GM18868 (cell line): ENCODE measurements around the gene MGAM2.
"Not testable (repeated sequence)": the region's sequence is repeated elsewhere in the genome, so short reads cannot be mapped to it uniquely, and the experiment has no call there.

Experiments
- ATAC-seq: cut with Tn5 transposase; IDR thresholded peaks from one replicate; pipeline ENCODE4 v1.9.1; 2021; ENCODE audit warnings: mild to moderate bottlenecking, moderate library complexity; ENCODE audit not compliant: unreplicated experiment

The MGAM2 gene

DNA sequence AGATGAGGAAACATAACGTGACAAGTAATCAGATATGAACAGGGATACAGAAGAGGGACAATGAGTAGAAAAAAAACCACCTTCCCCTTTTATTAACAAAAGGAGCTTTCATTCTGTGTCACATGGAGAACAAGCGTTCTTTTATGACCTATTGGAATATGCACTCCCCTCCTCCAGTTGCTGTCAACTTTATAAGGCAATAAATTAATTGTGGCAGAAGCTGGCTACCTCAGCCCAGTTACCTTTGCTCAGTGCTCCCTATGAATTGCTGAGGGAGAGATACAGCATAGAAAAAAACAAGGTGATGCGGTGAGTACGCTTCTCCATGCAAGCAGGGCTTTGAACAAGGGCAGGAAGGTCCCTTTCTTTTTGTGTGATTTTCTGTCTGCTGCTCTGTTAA, at the start of gene MGAM2:
MGAM2 (plus strand) TSS at position 220 of the 400 bp plus-strand sequence. CDS start 5,156 bp downstream, outside the sequence.
- no peak for ATAC-seq

DNA sequence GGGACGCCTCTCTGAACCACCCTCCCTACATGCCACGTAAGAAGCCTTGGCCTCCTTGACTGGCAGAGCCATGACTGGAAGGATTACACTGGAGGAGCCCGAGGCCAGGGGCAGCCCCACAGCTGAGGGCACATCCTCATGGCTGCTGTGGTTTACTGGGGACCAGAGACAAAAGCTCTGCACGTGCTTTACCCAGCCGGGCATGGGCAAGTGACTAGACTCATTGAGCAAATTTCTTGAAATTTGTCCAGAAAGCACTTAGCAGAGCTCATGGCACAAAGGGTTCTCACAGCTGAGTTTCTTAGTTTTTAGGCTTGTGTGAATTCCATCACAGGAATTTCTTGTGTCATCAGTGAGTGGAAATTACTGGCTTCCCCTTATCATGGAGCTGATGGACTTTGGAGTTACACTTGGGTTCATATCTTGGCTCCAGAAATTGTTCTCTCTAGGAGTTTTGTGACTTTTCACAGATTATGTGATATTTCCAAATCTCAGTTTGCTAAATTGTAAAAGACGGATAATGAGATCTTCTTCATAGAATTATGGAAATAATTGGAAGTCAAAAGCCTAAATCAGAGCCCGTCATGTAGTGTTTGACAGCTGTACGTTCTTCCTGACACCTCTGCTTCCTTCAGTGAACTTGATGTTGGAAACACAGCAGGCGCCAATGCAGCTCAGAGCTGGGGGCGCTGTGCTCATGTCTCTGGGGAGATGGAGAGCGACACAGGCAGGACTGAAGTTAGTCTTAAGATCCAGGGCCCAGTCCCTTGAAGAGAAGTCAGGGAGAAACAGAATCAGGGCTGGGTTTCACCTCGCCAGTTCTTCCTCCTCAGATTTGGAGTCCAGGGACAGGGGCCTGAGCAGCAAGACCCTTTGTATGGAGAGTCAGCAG, 47.7 kb upstream of the MGAM2 start:
- no peak for ATAC-seq

DNA sequence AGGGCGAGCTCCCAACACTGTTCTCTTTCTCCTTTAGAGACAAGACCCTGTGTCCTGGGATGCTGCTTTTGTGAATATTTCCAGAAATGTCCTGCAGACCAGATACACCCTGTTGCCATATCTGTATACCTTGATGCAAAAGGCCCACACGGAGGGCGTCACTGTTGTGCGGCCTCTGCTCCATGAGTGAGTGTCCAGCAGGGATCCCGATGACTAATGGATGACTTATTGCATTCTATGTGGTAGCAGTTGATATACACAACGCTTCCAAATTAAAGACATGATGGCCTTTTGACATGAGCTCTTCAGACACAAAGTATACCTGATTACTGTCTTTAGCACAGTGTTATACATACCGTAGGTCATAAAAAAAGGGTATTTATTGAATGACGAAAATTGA, 45.0 kb upstream of the MGAM2 start:
- ATAC-seq: no peak

DNA sequence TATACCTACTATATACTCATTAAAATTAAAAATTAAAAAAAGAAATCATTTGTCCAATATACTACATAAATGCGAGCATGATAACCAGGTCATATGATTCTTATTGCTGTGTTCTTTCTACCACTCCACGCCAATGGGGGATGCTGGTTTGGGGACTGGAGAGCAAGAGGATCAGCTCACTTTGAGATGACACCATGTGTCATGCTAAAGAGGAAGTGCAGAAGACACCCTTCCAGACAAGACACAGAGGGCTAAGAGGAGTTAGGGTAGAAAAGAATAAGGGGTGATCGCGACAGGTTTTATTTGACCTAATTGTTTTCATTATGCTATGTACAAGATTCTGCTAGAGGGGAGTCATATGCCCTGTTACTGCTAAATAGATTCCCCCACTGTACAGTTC, 33.8 kb upstream of the MGAM2 start:
- ATAC-seq: no peak

DNA sequence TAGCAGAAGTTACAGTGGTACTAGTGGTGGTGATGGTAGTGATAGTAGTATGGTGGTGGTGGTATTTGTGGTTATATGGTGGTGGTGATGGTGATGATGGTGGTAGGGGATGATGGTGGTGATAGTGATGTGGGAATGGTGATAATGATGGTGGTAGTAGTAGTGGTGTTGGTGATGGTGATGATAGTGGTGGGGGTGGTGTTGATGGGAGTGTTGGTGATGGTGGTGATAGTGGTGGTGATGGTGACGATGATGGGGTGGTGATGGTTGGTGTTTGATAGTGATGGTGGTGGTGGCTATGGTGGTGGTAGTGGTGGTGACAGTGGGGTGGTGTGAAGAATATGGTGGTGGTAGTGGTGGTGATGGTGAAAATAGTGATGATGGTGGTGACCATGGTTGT, 27.9 kb upstream of the MGAM2 start:
- ATAC-seq: no peak

DNA sequence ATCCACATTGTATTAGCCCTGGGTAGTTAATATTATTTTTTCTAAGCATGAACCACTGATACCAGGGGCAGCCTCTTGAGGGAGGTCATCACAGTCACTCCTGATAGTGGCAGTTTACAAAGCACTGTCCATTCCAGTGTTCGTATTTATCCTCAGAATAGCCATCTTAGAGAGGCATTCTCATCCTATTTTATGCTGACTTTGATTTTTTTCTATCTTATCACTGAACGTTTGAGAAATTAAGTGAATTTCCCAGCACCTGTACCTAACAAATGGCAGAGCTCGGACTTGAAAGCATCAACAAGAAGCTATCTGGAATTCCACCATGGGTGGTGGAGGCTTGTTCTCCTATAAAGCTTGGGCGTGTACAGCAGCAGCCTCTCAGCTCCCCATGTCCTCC, 26.1 kb upstream of the MGAM2 start:
- ATAC-seq: no peak

DNA sequence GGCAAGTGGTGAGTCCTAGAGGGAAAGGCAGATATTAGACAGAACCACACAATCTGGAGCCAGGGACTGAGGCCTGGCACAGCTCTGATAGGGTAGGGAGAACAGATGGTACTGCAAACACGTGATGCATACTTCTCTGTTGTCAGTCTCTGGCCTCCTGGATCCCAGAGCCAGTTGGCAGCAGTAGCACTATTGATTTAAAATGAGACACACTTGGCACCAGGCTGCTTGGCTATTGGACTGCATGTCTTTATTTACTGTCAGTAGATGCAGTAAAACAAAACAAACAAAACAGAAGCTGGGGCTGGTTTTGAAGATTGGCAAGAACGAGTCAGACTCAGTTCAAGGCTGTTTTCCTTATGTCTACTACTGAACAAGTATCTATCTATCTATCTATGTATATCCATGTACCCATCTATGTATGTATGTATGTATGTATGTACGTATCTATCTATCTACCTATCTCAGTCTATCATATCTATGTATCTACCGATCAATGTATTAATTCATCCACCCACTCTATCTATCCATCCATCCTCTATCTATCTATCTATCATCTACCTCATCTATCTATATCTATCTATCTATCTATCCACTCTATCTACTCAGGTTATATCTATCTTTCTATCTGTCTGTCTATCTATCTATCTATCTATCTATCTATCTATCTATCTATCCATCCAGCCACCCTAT, 23.4 kb upstream of the MGAM2 start:
- ATAC-seq: no peak

DNA sequence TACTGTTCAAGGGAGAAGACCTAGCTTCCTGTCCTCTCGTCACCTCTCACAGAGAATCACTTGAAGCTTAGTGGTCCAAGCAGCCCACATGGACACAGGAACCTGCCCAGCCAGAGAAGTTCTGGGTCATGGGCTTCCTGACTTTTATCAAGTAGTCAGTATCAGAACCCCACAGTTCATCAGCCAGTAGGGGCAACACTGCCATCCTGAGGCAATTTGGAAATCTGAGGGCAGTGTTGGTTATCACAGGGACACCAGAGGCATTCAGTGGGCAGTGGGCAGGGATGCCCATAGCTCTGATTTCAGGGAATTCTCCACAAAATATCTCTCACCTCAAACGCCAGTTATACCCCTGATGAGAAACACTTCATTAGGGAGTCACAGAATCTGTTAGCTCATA, 22.5 kb upstream of the MGAM2 start:
- ATAC-seq: no peak

DNA sequence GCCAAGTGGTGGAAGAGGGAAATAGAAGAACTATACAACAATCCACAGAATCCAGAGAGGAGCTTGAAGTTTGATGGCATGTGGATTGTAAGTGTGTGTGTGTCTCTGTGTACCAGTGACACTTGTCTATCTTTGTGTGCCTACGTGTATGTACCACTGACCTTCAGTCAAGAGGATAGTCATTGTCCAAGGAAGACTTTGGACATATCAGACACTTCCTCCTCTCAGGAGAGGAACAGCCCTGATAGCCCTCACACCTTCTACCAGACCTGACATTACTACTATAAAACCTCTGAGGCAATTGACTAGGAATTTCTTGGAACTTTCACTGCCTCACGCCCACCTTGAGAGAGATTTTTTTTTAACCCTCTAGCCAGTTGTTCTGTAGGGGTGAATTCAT, 19.6 kb upstream of the MGAM2 start:
- no peak for ATAC-seq

DNA sequence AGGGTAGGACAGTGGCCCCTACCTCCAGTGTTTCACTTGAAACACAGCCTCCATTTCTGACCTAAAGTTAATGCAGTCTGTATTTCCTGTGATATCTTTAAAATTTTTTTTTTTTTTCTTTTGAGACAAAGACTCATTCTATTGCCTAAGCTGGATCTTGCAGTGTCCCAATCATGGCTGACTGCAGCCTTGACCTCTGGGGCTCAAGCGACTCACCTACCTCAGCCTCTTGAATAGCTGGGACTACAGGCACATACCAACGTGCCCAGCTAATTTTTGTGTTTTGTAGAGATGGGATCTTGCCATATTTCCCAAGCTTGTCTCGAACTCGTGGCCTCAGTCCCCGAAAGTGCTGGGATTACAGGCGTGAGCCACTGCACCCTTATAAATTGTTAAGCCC, 16.7 kb upstream of the MGAM2 start:
- ATAC-seq: no peak

DNA sequence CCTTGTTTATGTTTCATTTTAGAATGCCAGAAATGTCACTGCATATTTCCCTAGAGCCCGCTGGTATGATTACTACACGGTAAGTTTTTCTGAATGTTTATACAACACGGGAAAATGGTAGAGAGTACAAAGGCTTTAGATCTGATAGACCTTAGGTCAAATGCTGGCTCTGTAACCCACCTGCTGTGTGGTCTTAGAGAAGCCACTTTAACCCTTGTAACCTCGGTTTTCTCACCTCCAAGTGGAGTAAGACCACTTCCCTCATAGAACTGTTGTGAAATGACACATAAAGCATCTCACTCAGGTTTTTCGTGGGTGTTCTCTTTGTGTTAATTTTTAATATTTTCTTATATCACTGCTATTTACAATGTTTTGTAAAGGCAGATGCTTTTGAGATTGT, 13.9 kb upstream of the MGAM2 start:
- no peak for ATAC-seq

DNA sequence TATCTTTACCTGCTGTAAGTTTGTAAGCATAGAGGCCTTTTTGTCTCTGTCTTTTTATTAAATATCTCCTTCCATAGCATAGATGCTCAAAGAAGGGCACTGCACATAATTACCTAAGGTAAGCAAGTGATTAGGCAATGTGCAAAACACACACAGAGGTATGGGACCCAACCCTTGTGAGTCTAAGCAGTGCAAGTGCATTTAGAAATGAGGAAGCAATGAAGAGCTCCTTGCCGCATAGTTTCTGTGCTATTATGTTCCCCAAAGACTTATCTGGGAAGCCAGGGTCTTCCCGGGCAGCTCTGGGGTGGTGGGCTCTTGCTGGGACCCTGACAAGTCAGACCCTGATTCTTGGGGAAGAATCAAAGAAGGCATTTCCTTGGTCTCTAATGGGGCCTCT, 13.5 kb upstream of the MGAM2 start:
- no peak for ATAC-seq

DNA sequence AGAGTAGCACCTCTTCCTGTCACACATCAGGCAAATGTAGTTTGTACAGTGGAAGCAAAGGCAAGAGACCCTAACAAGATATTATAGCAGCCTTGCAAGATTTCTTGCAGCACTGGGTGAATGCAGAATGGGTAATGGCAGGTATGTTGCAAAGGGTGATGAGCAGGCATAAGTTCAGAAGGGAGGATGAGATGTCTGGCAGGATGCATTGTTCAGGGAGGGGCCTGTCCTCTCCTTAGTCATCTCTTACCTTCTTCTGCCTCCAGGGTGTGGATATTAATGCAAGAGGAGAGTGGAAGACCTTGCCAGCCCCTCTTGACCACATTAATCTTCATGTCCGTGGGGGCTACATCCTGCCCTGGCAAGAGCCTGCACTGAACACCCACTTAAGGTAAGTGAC, 12.2 kb upstream of the MGAM2 start:
- not testable (repeated sequence) for ATAC-seq

DNA sequence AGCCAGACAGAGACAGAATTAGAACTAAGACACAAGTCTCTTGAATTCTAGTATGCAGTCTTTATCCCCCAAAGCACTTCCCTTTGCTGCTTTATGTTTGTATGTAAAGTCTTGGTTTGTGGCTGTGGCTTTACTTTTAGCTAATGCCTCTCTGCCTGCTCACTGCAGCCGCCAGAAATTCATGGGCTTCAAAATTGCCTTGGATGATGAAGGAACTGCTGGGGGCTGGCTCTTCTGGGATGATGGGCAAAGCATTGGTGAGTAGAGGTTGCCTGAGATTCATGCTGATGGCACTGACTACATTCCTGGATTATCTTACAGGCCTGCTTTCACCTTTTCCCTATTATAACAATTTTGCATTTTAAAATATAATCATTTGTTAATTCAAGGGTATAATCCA, 10.9 kb upstream of the MGAM2 start:
- ATAC-seq: no peak

DNA sequence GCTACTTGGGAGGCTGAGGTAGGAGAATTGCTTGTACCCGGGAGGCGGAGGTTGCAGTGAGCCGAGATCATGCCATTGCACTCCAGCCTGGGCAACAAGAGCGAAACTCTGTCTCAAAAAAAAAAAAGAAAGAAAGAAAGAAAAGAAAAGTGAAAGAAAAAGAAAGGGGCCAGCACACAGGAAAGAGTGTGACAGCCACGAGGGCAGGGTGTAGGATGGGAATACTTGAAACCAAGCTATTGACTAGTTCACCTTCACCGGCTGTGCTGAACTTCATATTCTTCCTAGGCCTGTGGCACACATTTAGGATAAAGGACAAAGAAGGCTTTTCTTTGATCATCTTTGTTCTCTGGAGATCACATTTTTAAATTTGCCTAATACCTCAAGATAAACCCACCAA, 9.7 kb upstream of the MGAM2 start:
- ATAC-seq: not testable (repeated sequence)

DNA sequence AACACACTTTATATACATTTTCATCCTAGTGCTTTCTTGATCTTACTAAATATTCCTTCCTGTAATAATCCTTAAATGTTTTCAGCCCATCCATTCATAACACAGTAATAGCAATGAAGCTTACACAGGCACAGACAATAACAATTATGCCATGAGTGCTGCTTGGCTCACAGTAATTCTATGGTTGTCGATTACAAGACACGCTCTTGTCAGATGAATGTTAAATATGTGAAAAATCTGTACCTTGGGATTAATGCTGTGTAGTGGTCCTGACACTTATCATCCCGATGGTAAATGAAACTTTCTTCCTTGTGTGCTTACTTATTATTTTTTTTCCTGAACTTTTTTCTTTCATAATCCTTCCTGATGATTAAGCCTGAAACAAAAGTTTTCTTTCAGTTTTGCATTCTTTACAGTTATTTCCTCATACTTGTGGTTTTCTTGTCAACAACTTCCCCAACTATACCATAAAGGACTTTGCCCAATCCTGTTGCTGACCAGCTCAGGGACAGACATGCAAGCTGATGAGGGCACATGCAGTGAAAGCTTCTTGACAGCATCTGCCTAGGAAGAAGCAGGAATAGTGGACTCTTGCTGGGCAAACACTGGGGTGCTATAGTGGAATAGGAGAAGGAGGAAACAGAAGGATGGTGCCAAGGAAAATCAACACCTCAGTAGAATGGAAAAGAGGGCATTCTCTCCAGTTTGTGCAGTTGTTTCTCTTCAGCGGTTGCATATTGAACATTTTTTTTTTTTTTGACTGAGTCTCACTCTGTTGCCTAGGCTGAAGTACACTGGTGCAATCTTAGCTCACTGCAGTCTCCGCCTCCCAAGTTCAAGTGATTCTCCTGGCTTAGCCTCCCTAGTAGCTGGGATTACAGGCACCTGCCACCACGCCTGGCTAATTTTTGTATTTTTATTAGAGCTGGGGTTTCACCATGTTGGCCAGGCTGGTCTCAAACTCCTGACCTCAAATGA, 6.7 kb upstream of the MGAM2 start:
- ATAC-seq: no peak

DNA sequence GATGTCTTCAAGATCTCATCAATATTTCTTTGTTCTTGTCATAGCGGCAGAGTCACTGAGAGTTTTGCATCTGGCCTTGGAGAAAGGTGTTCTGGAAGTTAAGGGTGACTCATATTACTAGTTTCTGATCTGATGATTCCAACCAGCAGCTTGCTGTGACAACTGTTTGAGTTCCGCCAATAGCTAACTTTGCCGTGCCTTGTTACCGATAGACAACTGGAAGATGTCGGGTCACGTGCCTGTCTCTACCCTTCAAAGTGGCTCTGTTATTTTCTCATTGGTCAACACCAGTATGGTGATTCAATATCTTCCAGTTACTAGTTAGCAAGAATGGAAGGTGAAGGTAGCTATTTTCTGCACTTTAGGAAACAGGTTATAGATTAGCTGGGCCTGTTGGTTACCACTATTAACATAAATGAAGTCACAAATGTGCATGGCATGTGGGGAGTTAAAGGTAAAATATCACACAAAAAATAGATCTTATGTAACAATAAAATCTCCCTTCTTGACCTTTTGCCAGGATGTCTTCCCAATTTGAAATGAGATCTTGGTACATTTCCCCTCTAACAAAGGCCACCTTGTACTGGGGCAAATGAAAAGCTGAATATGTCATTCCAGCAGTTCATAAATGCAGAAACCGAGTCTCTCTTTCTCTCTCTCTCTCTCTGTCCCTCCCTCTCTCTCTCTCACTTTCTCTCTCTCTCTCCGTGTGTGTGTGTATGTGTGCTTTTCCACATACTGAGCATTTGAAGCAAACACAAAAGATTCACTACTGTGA, 2.6 kb upstream of the MGAM2 start:
- no peak for ATAC-seq

DNA sequence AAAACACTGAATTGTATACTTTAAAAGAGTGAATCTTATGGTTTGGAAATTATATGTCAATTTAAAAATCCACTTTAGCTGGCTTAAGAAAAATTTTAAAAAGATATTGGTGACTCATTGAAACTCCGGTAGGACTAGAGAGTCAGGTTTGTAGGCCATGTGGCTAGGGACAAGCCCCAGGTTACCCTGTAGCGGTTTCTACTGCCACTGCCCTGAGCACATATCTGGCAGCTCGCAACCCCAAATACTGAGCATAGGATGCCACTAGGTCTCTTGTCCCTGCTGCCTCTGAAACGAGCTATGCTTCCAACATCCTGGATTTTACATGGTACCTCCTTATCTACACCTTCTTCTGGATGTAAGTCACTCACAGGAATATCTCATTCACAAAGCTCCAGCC, 1.4 kb upstream of the MGAM2 start:
- ATAC-seq: no peak

DNA sequence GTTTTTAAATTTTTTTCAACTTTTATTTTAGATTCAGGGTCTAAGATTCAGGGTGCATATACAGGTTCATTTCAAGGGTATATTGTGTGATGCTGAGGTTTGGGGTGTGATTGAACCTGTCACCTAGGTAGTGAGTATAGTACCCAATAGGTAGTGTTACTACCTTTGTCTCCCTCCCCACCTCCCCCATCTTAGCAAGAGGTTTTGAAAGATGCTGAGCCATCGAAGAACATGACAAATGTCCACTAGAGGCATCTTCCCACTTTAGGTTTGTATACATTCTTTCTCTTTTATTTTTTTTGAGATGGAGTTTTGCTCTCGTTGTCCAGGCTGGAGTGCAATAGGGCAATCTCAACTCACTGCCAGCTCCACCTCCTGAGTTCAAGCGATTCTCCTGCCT, 880 bp upstream of the MGAM2 start:
- no peak for ATAC-seq

DNA sequence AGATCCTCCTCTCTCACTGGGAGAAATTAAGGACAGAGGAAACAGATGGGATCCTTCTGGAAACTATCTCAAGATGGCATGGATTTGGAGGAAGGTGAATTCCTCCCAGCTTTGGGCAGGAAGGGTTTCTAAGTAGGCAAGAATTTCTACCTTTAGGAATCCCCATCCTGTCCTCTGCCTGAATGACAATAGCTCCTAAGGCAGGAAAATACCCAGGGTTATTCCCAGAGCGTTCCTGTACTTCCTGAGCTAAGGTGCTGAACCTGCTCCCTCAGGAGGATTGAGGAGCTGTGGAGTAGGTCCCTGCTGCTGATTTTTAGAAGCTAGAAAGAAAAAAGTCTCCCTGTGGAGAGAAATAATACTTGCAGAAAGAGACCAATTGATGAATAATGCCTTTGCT, 568 bp downstream of the MGAM2 start:
- no peak for ATAC-seq
